Measurements from ENCODE around the gene EEFSEC. TPM values are rescaled to one million over a fixed set of nuclear protein-coding genes. Genes with fewer than 3 reads are reported as not detected.

The EEFSEC gene
- total and polyA plus RNA-seq, 2 of the 8 experiments (the other 6 are each of a cell fraction or from before 2014, with no cell fraction given) = 13.1 to 19.8 TPM

GRCh38 chr3:128215290-128215689, 62.0 kb downstream of the EEFSEC start:
- ChIA-PET CTCF (ENCODE audit: partially characterized antibody) (interaction anchor here (0.6 to 6.2 kb wide), 6 partner anchors 11 to 242 kb away, joined by 3 to 30 read pairs (median 4); no protein-coding TSS in a partner anchor), POLR2A (ENCODE audit: partially characterized antibody) (no interaction called here)
- no peaks in the 10 kb centered on the region; the same call in 1 of the 2 replicates for H3K23me2 ChIP-seq (ENCODE audit: low read depth, low read length)
- no peak overlapping the region for H2AFZ ChIP-seq (ENCODE audit: low read length)
- no peak overlapping the region for H2BK20ac ChIP-seq (ENCODE audit: low read length)
- peaks cover 0 to 2% of the 10 kb centered on the region in 2 experiments for H4K20me1 ChIP-seq (replicated peaks in 1 of 2; ENCODE audit: control insufficient read depth in 1 of 2, insufficient read depth in 2 of 2, low read length in 2 of 2)
- no peak overlapping the region for H3K18ac ChIP-seq (ENCODE audit: extremely low read depth, low read length)
- no peak overlapping the region for H2BK120ac ChIP-seq (replicated peaks; ENCODE audit: low read depth, low read length)
- no peak for DNase-seq (ENCODE audit: low read depth in 1 of 2, low spot score in 2 of 2)
- no peak overlapping the region for H2BK5ac ChIP-seq (ENCODE audit: low read depth, low read length)
- H4K91ac ChIP-seq (replicated peaks; ENCODE audit: insufficient read length, low read length) = no peak overlapping the region
- H3K27ac ChIP-seq (ENCODE audit: low read depth, low read length) = no peak overlapping the region
- H3K27me3 ChIP-seq (replicated peaks in 1 of 4; ENCODE audit: control insufficient read depth in 3 of 4, extremely low read depth in 1 of 4, insufficient read depth in 3 of 4, low read length in 3 of 4) = no peaks in the 10 kb centered on the region; a peak in 1 of 7 replicates
- no peak overlapping the region for H2AK5ac ChIP-seq (ENCODE audit: low read depth, low read length)
- TF ChIP-seq JUN (IDR thresholded peaks at IDR 0.05; ENCODE audit: low read depth, low read length) = no peak
- no peak for TF ChIP-seq POLR2AphosphoS5 (IDR thresholded peaks at IDR 0.05; ENCODE audit: low read depth, low read length)
- no peak for TF ChIP-seq RXRA (IDR thresholded peaks at IDR 0.05; ENCODE audit: insufficient read depth, low read depth, low read length)
- TF ChIP-seq EP300 (IDR thresholded peaks at IDR 0.05; ENCODE audit: borderline replicate concordance in 1 of 2, low read depth in 2 of 2, low read length in 2 of 2) = no peak
- TF ChIP-seq EZH2 (IDR thresholded peaks at IDR 0.05; ENCODE audit: low read depth, low read length, severe bottlenecking) = no peak
- no peak for TF ChIP-seq USF2 (IDR thresholded peaks at IDR 0.05; ENCODE audit: low read length)
- no peak for TF ChIP-seq SUZ12 (IDR thresholded peaks at IDR 0.05; ENCODE audit: low read length)
- no peak for TF ChIP-seq CHD2 (IDR thresholded peaks at IDR 0.05; ENCODE audit: low read length)
- TF ChIP-seq CBX8 (IDR thresholded peaks at IDR 0.05; ENCODE audit: borderline replicate concordance, low read depth, low read length) = no peak
- no peak overlapping the region for H3K4ac ChIP-seq (replicated peaks; ENCODE audit: insufficient read length, low read depth, low read length)
- WGBS, 2 experiments (ENCODE audit: extremely low coverage in 1 of 2, insufficient coverage in 1 of 2, insufficient read length in 1 of 2, insufficient replicate concordance in 2 of 2, low coverage in 1 of 2, low lambda C conversion rate in 2 of 2, missing lambda C conversion rate in 1 of 2) = 82% methylated on average over 2 of the region's 2 CpGs; no CpG with 5 or more reads in 1 of the 2 experiments
- no peaks in the 10 kb centered on the region for H3K36me3 ChIP-seq (ENCODE audit: control insufficient read depth in 2 of 4, insufficient read depth in 4 of 4, low read length in 3 of 4)
- H3K9me3 ChIP-seq (ENCODE audit: insufficient read depth in 2 of 2, low read depth in 1 of 2, low read length in 1 of 2) = no peaks in the 10 kb centered on the region
- H3K4me1 ChIP-seq (replicated peaks in 1 of 4; ENCODE audit: control insufficient read depth in 3 of 4, insufficient read depth in 4 of 4, low read length in 3 of 4) = peaks cover 2 to 5% (median 4%) of the 10 kb centered on the region in 4 experiments; a peak in 3 of 7 replicates
- H3K14ac ChIP-seq (ENCODE audit: insufficient read length) = no peak overlapping the region
- no peak overlapping the region for H2BK15ac ChIP-seq (ENCODE audit: low read length)
- no peak overlapping the region for H3K23ac ChIP-seq (ENCODE audit: insufficient read length)
- no peak for FAIRE-seq
- H3K79me2 ChIP-seq (ENCODE audit: control insufficient read depth in 1 of 2, insufficient read depth in 2 of 2, low read length in 2 of 2) = no peaks in the 10 kb centered on the region; a peak in 1 of 4 replicates
- H3K4me2 ChIP-seq (ENCODE audit: insufficient read depth in 1 of 2, low read depth in 2 of 2, low read length in 2 of 2) = no peak overlapping the region
- H4K8ac ChIP-seq (ENCODE audit: extremely low read depth, insufficient read depth, low read length) = no peak overlapping the region; the same call in 1 of the 2 replicates
- no peak overlapping the region for H3K4me3 ChIP-seq (ENCODE audit: extremely low read depth in 1 of 4, insufficient read depth in 2 of 4, low read depth in 3 of 4, low read length in 4 of 4)
- H4K5ac ChIP-seq (ENCODE audit: insufficient read length, low read depth, low read length) = no peak overlapping the region
- H3K79me1 ChIP-seq (ENCODE audit: low read depth, low read length) = no peaks in the 10 kb centered on the region
- H2BK12ac ChIP-seq (ENCODE audit: low read depth, low read length) = no peak overlapping the region
- H3K9ac ChIP-seq (replicated peaks in 1 of 4; ENCODE audit: extremely low read depth in 1 of 4, low read depth in 3 of 4, low read length in 3 of 4) = no peak overlapping the region
- H3K56ac ChIP-seq (replicated peaks; ENCODE audit: insufficient read length, low read depth, low read length) = no peak overlapping the region
